AML-193 (cell line): ENCODE measurements around the gene ZNF423.

Source experiments
- DNase-seq, 2 experiments: peaks; one replicate each; lab custom pipeline; 2025; lab: John Stamatoyannopoulos, UW

ZNF423 gene

DNA sequence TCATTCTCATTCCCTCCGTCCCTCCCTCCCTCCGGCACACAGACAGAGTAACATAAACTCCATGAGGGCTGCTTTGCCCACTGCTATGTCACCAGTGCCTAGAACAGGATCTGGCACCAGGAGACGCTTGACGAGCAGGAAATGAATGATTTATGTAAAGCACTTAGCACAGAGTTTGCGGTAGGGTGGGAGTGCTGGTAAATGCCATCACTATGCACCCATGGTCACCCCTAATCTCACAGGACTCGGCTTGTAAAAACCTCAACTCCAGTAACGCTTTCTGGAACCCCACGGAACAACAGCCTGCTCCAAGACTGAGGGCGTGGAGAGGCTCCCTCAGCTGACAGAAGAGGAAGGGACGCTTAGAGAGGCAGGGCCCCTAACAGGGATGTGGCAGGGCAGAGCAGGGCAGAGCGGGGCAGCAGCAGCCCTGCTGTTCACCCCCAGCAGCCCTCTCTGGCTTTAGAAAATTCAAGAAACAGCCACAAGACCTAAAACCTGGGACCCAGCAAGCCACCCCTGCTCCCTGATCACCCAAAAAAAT, 325.4 kb downstream of the ZNF423 start:
- no peak for DNase-seq

DNA sequence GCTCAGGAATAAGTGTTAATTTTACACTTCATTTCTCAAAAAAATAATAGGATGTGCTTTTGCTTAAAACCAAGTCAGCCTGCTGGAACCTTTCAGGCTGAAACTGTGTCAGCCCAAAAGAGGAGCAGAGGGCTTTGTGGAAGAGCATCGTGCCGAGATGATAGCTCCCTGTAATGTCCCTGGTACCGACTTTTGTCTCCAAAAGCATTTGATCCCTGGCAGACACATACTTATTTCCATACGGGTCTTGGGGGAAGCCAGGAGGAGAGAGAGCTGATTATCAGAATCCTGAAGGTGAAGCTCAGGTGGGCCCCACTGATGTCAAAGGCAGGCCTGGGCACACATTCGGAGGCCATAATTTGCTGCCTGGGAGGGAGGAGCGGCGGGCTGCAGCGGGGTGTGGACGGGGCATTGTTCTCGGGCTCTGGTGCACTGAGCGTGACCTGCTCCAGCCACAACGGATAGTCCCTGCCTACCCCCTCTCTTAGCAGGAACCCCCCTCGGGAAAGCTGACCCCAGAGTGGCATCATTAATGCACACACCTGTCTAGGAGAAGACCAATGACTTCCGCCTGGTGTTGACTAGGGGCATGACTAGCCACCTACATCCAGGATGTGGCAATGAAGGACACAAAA, 326.4 kb downstream of the ZNF423 start:
- no peak for DNase-seq

DNA sequence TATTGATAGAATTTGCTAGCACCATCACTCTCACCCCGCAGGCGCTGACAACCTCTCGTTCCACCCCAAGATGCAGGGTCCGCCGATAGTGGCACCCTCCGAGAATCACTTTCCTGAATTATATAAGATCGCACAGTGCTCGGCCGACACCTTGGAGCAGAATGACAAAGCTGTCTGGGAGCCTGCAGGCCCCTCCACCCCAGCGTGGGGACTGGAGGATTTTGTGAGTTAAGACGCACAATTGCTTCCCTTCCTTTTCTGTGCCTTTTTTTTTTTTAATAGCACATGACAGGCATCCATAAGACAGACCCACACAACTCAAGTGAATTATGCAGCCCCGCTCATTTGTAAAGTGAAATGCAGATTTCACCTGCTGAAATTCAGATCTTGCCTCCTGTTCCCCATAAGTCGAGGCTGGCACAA, 327.0 kb downstream of the ZNF423 start:
- no peak for DNase-seq

DNA sequence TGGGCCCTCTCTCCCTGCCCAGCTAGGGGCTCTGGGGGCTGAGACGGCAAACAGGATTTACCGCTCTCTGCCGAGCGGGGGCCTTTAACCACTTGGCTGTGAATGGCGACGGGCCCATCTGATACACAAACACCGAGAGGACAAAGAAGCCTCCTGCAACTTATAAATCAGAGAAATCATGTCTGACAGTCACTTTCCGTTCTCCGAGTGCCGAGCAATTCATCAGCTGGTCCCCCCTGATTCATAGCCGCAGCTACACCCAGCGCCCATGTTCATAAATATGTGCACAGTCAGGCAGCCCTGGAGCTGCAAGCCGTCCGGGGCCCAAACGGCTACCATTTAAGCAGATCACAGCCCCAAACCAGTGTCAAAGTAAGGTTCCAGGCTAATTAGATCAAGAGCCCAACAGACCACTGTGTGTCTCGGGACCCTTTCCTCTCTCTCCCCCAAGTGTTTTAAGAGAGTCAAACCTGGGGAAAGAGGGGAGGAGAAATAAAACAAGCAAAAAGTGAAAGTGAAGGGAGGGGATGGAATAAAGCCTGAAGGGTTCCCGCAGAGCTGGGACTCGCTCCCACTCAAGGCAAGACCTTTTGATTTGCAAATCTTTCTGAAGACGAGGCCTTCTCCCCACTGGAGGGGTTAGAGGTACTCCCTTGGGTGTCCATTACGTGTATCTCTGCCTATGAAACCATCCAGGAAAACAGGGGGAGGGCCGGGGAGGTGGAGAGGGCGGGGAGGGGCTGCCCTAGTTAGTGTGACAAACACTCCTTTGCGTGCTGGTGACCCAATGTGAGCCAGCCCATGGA, 327.6 kb downstream of the ZNF423 start:
- no peak for DNase-seq

DNA sequence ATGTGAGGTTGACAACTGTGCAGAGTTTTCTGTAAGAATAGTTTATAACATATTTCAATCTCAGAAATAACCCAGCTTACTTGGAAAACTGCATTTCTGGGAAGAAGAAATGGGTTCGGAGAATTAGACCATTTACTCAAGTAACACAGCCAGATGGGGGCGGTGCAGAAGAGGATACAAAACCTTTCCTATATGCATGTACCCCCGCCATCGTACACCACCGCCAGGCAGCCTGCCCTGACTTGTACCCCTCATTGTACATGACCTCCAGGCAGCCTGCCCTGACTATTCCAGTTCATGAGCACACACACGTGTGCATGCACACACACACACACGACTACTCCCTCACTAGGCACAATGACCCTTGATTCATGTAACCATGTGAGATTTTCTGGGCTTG, 328.3 kb downstream of the ZNF423 start:
- no peak for DNase-seq

DNA sequence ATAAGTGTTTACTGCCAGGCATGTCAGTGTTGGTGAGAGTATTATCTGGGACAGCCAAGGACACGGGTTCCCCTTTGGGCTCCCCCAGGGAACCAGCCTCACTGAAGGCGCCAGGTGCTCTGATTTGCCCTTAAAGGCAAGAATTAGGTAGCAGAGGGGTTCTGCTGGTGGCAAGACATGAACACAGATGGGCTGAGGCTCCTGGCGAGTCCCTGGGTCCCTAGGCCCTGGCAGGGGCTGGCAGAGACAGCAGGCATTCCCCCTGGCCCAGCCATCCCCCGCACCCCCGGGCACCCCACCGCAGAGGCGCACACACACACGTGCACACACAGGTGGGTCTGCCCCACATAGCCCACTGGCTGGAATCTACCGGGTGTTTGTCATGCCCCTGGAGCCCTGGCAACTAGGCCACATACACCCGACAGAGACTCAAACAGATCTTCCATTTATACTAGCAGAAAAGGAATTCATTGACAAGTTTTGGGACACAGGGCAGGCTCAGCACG, 329.0 kb downstream of the ZNF423 start:
- no peak for DNase-seq

- DNase-seq = no peak
Measured at GRCh38 chr16:49524947-49525315, 331.0 kb downstream of the ZNF423 start.

DNA sequence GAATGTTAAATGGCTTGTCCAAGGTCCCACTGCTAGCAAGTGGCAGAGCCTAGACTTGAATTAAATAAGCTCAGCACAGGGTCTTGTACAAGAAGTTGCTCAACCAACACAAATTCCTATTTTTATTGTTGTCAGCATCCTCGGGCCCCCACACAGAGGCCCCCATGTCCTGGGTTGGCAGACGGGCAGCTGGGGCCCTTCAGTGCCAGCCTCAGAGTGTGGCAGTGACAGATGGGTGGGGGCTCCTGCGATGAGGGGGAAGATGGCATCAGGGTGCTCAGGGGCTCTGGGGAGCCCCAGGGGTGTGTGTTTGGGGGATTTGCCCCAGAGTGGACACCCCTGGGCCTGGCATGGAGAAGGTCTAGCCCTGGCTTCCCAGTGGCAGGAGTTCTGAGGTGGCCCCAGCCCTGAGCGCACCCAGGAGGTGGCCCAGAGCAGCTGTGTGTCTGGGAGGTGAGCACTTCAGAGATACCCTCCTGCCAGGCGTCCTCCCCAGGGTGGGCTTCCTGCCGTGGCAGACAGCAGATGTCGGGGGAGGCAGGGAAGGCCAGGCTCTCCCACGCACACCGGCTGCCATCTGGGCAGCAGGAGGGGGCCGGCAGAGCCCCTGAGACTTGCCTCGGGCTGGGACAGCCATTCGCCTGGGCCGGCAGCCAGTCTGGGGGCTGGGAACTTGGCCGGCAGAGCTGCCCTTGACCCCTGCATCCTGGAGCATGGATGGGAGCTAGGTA, 331.5 kb downstream of the ZNF423 start:
- no peak for DNase-seq

DNA sequence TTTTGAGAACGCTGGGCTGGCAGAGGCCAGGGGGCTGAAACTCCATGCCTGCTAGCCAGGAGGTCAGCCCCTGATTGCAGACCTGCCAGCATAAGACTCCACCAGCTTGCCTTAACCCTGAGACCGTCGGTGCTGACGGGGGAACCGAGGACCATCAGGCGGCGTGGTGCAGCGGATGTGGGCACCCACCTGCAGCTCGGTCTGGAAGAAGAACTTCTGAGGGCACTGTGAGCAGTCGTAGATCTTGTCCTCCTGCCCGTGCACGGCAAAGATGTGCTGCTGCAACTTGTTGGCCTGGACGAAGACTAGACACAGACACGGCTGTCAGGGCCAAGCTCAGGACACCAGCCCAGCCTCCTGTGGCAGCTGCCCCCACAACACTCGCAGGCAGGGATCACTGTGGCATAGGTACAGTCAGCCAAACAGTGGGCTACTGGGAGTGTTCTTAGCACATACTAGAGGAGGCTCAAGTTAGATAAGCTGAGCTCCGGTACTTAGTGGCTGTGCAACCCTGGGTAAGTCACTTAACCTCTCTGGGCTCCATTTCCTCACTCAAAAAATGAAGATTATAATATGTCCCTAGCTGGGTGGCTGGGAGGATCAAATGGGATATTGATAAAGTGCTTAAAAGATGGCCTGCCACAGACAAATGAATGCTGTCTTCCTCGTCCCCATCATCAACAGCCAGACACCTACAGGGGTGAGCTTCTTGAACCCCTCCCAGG, 332.3 kb downstream of the ZNF423 start:
- no peak for DNase-seq

- no peak for DNase-seq
Measured at GRCh38 chr16:49521734-49522325, 334.1 kb downstream of the ZNF423 start.

- no peak for DNase-seq
Measured at GRCh38 chr16:49520492-49521038, 335.3 kb downstream of the ZNF423 start.

DNA sequence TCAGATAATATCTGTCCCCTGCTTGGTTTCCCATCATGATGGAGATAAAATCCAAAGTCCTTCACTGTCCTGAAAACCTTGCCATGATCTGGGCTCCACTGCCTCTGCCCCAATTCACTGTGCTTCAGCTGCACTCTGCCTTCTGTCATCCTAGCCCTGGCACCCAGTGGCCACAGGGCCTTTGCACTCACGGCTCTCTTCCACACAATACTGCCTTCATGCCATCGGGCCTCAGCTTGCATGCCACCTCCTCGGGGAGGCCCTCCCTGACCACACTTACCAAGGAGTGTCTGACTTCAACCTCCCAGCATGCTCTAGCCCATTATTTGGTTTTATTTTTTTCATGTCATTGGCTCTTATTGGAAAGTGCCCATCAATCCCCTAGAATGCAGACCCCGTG, 336.2 kb downstream of the ZNF423 start:
- no peak for DNase-seq

- no peak for DNase-seq
Measured at GRCh38 chr16:49519008-49519656, 336.8 kb downstream of the ZNF423 start.

DNA sequence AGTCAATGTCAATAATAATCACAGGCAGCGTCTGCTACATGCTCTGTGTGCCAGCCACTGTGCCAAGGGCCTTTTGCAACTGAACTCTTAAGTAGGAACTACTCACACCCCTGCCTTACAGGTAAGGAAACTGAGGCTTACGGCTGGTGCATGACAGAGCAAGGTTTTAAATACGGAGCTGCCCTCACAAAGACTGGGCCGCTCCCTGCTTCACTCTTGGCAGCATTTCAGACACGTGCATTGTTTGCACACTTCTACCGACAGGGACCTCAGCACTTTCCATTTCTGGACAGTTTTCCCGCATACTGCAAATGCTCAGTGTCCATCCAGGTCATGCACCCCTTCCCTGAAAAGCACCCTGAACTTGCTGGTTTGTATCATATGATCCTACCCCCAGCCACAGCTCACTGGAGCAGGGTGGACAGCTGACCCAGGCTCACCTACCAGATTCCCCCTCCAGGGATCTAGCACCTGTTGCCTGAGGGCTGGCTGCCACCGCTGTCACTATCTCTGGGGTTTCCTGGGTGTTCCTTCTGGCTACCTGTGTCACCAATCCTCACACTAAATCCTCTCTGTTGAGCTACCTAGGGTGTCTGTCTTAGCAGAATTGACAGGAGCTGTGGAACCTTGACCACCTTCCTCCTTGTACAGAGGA, 339.4 kb downstream of the ZNF423 start:
- DNase-seq = no peak

GRCh38 chr16:49515861-49516260, 340.1 kb downstream of the ZNF423 start:
- no peak for DNase-seq

DNA sequence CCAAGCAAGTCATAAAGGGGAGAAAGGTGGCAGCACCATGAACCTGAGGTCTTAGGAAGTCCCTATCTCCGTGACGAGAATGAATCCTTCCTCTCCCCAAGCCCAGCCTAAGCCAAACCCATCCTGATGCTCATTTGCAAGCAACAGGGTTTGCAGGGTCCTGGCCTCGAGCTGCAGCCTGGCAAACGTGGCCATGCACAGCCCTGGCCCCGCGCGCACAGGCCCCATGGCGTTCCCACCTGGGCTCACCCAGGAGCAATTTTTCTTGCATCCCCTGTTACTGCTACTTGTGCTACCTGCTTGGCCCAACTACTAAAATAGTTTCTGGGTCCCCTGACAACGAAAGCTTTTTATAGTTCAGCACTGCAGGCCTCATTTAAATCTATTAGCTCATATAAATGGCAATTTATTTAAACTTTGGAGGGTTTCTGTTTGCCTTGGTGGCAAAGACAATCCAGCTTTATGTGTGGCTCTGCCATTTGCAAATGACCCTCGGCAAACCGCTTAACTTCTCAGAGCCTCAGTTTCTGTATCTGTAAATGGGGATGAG, 340.8 kb downstream of the ZNF423 start:
- no peak for DNase-seq

DNA sequence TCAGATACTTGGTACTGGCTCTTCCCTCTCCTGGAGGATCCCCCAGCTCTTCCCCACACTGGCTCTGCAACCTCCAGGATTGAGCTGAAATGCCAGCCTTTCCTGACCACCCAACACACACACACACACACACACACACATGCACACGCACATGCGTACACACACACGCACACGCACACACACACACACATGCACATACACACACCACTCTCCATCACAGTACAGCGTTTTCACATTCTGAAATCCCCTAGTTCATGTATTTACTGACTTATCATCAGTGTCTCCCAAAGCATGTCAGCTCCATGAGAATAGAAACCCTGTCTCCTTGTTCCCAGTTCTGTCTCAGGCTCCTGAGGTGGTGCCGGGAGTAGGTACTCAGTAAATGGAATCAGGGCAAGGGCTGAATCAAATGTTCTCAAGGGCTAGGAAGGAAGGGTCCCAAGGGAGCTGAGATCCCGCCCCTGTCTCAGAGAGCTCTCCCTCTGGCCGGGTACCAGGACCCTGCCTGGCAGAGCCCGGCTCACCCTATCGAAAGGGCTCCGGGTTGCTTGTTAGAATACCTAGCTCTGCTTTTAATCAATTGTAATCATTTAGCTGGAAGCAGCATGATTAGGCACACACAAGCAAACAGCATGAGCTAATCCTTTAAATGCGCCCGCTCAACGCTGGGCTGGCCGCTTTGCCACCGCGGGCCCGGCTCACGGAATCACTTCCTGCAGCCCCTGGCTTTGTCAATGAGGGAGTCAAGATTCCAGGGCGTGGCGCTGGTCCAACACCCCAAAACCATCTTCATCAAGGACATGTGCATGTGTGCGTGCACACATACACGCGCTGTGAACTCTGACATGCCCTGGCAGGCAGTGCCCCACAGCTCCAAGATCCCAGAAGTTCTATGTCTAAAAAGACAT, 341.6 kb downstream of the ZNF423 start:
- DNase-seq = no peak

- no peak for DNase-seq
Measured at GRCh38 chr16:49513040-49513439, 342.9 kb downstream of the ZNF423 start.
